SK-N-SH treated with all-trans-retinoic acid at 6 μM for 48 hours (cell line): ENCODE results near the gene HERC4.
A peak's percentile ranks its signal among the peaks of the same experiment; 100 is the strongest.

ENCODE experiments used
- ATAC-seq: fragments of 200-7000 bp; cut with Tn5 transposase; 3 replicates; pipeline ENCODE4 v1.9.1; 2020; ENCODE audit warnings: mild to moderate bottlenecking, moderate library complexity
- ESRRG ChIP-seq: fragments of 250-450 bp; sonication (Bioruptor Pico); IDR thresholded peaks from 2 replicates; pipeline ENCODE4 v1.6.1; 2021; ENCODE audit warnings: mild to moderate bottlenecking
- GLIS3 ChIP-seq: fragments of 250-450 bp; sonication (Bioruptor Pico); IDR thresholded peaks from 2 replicates; pipeline ENCODE4 v1.5.0; 2020; ENCODE audit warnings: mild to moderate bottlenecking, moderate library complexity
- ISL1 ChIP-seq: fragments of 250-450 bp; sonication (Bioruptor Pico); IDR thresholded peaks from 2 replicates; pipeline ENCODE4 v2.1.2; 2022; ENCODE audit warnings: mild to moderate bottlenecking, moderate library complexity
- OSR1 ChIP-seq: fragments of 250-450 bp; sonication (Bioruptor Pico); IDR thresholded peaks from 2 replicates; pipeline ENCODE4 v1.8.0; 2022; ENCODE audit warnings: moderate library complexity, mild to moderate bottlenecking, inconsistent platforms
- PPARA ChIP-seq: fragments of 250-450 bp; sonication (Bioruptor Pico); IDR thresholded peaks from 2 replicates; pipeline ENCODE4 v1.5.0; 2020; ENCODE audit warnings: mild to moderate bottlenecking, borderline replicate concordance
- RARB ChIP-seq: fragments of 250-450 bp; sonication (Bioruptor Pico); IDR thresholded peaks from 2 replicates; pipeline ENCODE4 v1.8.0; 2021; ENCODE audit warnings: mild to moderate bottlenecking, moderate library complexity
- SNAI2 ChIP-seq: fragments of 250-450 bp; sonication (Bioruptor Pico); IDR thresholded peaks from 2 replicates; pipeline ENCODE4 v1.5.0; 2020; ENCODE audit warnings: mild to moderate bottlenecking, moderate library complexity
- TCF4 ChIP-seq: fragments of 250-450 bp; sonication (Bioruptor Pico); IDR thresholded peaks from 2 replicates; pipeline ENCODE4 v1.8.0; 2021; ENCODE audit warnings: mild to moderate bottlenecking, moderate library complexity, borderline replicate concordance
- TOX ChIP-seq: fragments of 250-450 bp; sonication (Bioruptor Pico); IDR thresholded peaks from 2 replicates; pipeline ENCODE4 v1.8.0; 2021; ENCODE audit warnings: mild to moderate bottlenecking, moderate library complexity, borderline replicate concordance
- ZC3H10 ChIP-seq: fragments of 250-450 bp; sonication (Bioruptor Pico); IDR thresholded peaks from 2 replicates; pipeline ENCODE4 v1.5.1; 2021; ENCODE audit warnings: mild to moderate bottlenecking, moderate library complexity
- ZFP30 ChIP-seq: fragments of 450-650 bp; formaldehyde crosslinking; IDR thresholded peaks from 2 replicates; pipeline ENCODE4 v1.5.0; 2022; ENCODE audit warnings: mild to moderate bottlenecking, moderate library complexity
- ZNF565 ChIP-seq: fragments of 450-650 bp; formaldehyde crosslinking; conservative IDR thresholded peaks from 2 replicates; pipeline ENCODE4 v1.5.0; 2020; ENCODE audit warnings: low read depth, mild to moderate bottlenecking, moderate library complexity
- ZNF8 ChIP-seq: fragments of 450-650 bp; formaldehyde crosslinking; IDR thresholded peaks from 2 replicates; pipeline ENCODE4 v1.5.0; 2020; ENCODE audit warnings: mild to moderate bottlenecking, moderate library complexity
- TF ChIP-seq, protein P1 (sequence below): fragments of 250-450 bp; sonication (Bioruptor Pico); IDR thresholded peaks from 2 replicates; pipeline ENCODE4 v1.5.0; 2020; ENCODE audit warnings: mild to moderate bottlenecking, moderate library complexity
- TF ChIP-seq, protein P2 (sequence below): fragments of 250-450 bp; sonication (Bioruptor Pico); IDR thresholded peaks from 2 replicates; pipeline ENCODE4 v1.5.1; 2020; ENCODE audit warnings: low read depth, mild to moderate bottlenecking, moderate library complexity
- TF ChIP-seq, protein P3 (sequence below): fragments of 250-450 bp; sonication (Bioruptor Pico); IDR thresholded peaks from 2 replicates; pipeline ENCODE4 v1.8.0; 2021; ENCODE audit warnings: low read depth, mild to moderate bottlenecking, moderate library complexity, borderline replicate concordance

HERC4 gene

DNA sequence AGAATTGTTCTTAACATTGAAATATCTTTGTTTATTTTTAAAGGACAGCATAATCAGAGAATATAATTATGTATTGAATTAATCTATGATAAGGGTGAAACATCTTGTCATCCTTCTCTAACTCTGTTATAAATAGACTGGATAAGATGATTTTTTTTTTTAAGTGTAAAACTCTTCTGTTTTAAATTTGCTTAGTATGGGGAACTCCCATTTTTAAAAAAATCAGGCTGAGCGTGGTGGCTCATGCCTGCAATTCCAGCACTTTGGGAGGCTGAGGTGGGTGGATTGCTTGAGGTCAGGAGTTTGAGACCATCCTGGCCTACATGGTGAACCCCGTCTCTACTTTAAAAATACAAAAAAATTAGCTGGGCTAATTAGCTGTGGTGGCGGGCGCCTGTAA lies 9.4 kb upstream of the HERC4 start:
- peak; percentile 33 for ATAC-seq
- TF ChIP-seq RARB (CRISPR knock-in tag) (no peak), ISL1 (CRISPR knock-in tag) (0 out of 2 replicates have a peak, but pooled peaks have one; percentile 16), ZFP30 (CRISPR knock-in tag) (no peak), ESRRG (CRISPR knock-in tag) (no peak), OSR1 (no peak), TCF4 (CRISPR knock-in tag) (no peak)
- TF ChIP-seq, protein P1, sequence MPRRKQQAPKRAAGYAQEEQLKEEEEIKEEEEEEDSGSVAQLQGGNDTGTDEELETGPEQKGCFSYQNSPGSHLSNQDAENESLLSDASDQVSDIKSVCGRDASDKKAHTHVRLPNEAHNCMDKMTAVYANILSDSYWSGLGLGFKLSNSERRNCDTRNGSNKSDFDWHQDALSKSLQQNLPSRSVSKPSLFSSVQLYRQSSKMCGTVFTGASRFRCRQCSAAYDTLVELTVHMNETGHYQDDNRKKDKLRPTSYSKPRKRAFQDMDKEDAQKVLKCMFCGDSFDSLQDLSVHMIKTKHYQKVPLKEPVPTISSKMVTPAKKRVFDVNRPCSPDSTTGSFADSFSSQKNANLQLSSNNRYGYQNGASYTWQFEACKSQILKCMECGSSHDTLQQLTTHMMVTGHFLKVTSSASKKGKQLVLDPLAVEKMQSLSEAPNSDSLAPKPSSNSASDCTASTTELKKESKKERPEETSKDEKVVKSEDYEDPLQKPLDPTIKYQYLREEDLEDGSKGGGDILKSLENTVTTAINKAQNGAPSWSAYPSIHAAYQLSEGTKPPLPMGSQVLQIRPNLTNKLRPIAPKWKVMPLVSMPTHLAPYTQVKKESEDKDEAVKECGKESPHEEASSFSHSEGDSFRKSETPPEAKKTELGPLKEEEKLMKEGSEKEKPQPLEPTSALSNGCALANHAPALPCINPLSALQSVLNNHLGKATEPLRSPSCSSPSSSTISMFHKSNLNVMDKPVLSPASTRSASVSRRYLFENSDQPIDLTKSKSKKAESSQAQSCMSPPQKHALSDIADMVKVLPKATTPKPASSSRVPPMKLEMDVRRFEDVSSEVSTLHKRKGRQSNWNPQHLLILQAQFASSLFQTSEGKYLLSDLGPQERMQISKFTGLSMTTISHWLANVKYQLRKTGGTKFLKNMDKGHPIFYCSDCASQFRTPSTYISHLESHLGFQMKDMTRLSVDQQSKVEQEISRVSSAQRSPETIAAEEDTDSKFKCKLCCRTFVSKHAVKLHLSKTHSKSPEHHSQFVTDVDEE (CRISPR knock-in tag): no peak
- TF ChIP-seq, protein P2, sequence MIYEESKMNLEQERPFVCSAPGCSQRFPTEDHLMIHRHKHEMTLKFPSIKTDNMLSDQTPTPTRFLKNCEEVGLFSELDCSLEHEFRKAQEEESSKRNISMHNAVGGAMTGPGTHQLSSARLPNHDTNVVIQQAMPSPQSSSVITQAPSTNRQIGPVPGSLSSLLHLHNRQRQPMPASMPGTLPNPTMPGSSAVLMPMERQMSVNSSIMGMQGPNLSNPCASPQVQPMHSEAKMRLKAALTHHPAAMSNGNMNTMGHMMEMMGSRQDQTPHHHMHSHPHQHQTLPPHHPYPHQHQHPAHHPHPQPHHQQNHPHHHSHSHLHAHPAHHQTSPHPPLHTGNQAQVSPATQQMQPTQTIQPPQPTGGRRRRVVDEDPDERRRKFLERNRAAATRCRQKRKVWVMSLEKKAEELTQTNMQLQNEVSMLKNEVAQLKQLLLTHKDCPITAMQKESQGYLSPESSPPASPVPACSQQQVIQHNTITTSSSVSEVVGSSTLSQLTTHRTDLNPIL: no peak

GRCh38 chr10:68083953-68084352 lies 8.9 kb upstream of the HERC4 start:
- ATAC-seq: peak; percentile 22; the same call in 1 of the 3 replicates
- TF ChIP-seq TOX (CRISPR knock-in tag) (no peak), SNAI2 (CRISPR knock-in tag) (no peak)

DNA sequence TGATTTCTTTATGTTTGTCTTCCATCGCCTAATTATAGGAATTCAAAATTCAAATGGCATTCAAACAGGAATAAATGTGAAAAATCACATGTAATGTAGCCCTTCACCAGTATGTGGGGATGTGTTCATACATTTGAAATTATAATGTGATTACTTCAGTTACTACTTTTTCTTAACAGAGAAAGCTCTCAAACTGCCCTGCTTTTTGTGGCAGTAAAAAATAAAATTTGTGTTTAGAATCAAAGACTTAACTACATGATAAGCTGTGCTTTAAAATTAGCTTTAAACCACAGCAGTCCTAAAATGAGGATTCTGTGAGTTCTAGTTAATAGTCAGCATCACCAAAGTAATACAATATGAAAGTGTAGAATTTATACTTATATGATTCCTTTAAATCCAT lies 7.8 kb upstream of the HERC4 start:
- no peak for TF ChIP-seq ZNF8 (CRISPR knock-in tag)
- TF ChIP-seq, protein P2: no peak
- TF ChIP-seq, protein P1 (CRISPR knock-in tag): no peak
- TF ChIP-seq, protein P3, sequence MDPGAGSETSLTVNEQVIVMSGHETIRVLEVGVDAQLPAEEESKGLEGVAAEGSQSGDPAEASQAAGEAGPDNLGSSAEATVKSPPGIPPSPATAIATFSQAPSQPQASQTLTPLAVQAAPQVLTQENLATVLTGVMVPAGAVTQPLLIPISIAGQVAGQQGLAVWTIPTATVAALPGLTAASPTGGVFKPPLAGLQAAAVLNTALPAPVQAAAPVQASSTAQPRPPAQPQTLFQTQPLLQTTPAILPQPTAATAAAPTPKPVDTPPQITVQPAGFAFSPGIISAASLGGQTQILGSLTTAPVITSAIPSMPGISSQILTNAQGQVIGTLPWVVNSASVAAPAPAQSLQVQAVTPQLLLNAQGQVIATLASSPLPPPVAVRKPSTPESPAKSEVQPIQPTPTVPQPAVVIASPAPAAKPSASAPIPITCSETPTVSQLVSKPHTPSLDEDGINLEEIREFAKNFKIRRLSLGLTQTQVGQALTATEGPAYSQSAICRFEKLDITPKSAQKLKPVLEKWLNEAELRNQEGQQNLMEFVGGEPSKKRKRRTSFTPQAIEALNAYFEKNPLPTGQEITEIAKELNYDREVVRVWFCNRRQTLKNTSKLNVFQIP (CRISPR knock-in tag): no peak
- TF ChIP-seq ISL1 (CRISPR knock-in tag): no peak
- TF ChIP-seq ZC3H10 (CRISPR knock-in tag): no peak
- TF ChIP-seq, all 23 proteins: peak for 0
- peak; percentile 79 for ATAC-seq

GRCh38 chr10:68081916-68082315 lies 6.8 kb upstream of the HERC4 start:
- ATAC-seq: no peak
- no peak for TF ChIP-seq ZNF565
- TF ChIP-seq SNAI2 (CRISPR knock-in tag): no peak
- no peak for TF ChIP-seq ESRRG (CRISPR knock-in tag)
- no peak for TF ChIP-seq GLIS3 (CRISPR knock-in tag)

DNA sequence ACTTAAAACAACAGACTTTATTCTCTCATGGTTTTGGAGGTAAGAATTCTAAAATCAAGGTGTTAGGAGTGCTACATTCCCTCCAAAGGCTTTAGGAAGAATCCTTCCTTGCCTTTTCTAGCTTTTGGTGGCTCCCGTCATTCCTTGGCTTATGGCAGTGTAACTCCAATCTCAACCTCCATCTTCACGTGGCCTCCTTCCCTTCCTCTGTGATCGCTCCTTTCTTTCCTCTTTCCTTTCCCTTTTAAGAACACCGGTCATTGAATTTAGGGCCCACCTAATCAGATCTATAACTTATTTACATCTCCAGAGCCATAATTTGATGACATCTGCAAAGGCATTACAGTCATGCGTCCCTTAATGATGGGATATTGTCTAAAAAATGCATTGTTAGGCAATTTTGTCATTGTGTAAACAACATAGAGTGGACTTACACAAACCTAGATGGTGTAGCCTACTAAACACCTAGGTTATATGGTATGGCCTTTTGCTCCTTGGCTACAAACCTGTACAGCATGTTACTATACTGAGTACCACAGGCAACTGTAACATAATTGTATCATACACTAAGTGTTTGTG lies 5.9 kb upstream of the HERC4 start:
- ATAC-seq: no peak
- TF ChIP-seq, protein P1 (CRISPR knock-in tag): no peak
- no peak for TF ChIP-seq PPARA (CRISPR knock-in tag)
- TF ChIP-seq TCF4 (CRISPR knock-in tag): no peak
